Lung microvascular endothelial cell (primary cell): ENCODE data around the gene ZNF595. TPM values are rescaled to one million over a fixed set of nuclear protein-coding genes. Genes with fewer than 3 reads are reported as not detected.
A peak's percentile ranks its signal among the peaks of the same experiment; 100 is the strongest.
"Not testable (repeated sequence)": the region's sequence is repeated elsewhere in the genome, so short reads cannot be mapped to it uniquely, and the experiment has no call there.

ENCODE experiments used
- DNase-seq, 2 donors: peaks; one replicate each; pipeline versions ENCODE4 v3.0.0 to v3.0.0-alpha.2; 2010; ENCODE audit warnings: low read depth in 2 of 2
- total RNA-seq: library from RNA; depleted of rRNA; stranded (reverse); fragments of >200 nt; gene quantifications from 2 replicates; pipeline ENCODE4 v1.2.1, GENCODE V29; 2014

ZNF595 gene
- 3.9 and 10.7 TPM in 2 replicates for total RNA-seq

DNA sequence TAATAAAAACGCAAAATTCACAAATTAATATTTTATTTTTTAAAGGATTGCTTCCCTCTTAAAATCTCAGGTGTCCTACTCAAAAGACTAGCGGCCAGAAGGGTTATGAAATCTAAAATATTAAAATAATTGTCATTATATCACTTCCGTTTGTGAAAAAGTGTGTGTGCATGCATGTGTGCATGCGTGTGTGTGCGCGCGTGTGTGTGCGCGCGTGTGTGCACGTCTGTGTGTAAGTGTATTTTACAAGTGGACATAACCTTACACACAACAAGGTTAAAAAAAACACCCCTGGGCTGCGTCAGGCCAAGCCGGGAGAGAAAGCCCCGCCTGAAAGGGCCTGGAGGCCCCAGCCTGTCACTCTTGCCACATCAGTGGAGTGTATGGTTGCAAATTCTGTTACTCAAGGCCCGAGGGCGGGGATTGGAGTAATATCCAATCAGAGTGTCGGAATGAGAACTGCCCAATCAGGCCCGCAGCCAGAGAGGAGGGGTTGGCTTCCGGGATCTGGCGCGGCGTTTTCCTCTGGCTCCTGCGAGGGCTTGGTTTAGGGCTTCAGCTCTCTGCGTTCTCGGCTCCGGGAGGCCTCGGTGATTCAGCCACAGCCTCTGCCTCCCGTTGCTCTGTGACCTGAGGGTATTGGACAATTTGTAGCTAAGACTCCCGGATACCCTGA lies at the start of gene ZNF595:
Gene ZNF595, plus strand, starts transcription at position 518 of the 676 bp plus-strand sequence. CDS start 168 bp downstream, outside the sequence.
- not testable (repeated sequence) for DNase-seq

DNA sequence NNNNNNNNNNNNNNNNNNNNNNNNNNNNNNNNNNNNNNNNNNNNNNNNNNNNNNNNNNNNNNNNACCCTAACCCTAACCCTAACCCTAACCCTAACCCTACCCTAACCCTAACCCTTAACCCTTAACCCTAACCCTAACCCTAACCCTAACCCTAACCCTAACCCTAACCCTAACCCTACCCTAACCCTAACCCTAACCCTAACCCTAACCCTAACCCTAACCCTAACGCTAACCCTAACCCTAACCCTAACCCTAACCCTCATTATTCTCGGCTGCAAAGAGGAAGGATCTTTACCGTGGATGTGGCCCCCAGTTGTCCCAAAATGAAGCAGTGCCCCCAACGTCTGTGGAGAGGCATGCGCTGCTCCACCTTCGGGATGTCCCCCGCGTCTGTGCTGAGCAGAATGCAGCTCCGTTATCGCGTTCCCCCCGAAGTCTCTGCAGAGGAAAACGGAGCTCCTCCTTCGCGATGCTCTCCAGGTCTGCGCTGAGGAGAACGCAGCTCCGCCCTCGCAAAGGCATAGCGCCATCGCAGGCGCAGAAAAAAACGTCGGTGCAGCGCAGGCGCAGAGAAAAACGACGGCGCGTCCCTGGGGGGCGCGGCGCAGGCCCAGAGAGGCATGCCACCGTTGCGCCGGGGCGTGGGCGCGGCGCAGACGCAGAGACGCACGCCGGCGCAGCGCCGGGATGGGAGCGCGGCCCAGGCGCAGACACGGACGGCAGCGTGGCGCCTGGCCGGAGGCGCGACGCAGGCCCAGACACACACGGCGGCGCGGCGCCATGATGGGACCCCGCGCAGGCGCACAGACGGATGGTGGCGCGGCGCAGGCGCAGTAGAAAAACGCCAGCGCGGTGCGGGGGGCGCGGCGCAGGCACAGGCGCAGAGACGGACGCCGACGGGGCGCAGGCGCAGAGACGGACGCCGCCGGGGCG lies 42.9 kb upstream of the ZNF595 start:
- DNase-seq: peak in 1 of 2 donors; percentile 26

DNA sequence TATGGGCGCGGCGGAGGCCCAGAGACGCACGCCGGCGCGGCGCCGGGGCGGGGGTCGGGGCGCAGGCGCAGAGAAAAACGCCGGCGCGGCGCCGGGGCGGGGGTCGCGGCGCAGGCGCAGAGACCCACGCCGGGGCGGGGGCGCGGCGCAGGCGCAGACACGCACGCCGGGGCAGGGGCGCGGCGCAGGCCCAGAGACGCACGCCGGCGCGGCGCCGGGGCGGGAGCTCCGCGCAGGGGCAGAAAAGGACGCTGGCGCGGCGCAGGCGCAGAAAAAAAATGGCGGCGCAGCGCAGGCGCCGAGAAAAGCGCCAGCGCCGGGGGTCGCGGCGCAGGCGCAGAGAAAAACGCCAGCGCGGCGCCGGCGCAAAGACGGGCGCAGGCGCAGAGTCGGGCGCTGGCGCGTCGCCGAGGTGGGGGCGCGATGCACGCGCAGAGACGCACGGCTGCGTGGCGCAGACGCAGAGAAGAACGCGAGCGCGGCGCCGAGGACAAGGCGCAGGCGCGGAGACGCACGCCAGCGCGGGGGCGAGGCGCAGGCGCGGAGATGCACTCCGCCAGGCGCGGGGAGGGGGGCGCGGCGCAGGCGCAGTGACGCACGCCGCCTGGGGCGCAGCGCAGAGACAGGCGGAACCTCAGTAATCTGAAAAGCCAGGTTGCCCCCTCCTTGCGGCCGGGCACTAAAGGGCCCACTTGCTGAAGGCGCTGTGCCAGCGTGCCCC lies 41.9 kb upstream of the ZNF595 start:
- not testable (repeated sequence) for DNase-seq

DNA sequence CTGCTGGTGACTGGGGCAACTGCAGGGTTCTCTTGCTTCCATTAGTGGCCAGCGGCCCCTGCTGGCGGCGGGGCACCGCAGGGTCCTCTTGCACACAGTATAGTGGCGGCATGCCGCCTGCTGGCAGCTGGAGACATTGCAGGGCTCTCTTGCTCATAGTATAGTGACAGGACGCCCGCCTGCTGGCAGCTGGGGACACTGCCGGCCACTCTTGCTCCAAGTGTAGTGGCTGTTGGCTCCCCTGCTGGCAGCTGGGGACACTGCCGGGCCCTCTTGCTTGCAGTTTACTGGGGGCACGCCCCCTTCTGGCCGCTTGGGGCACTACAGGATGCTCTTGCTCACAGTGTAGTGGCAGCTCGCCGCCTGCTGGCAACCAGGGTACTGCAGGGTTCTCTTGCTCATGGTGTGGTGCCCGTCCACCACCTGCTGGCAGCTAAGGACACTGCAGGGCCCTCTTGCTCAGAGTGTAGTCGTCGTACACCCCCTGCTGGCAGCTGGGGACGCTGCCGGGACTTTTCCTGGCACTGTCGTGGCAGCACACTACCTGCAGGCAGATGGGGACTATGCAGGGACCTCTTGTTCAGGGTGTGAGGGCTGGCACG lies 41.2 kb upstream of the ZNF595 start:
- not testable (repeated sequence) for DNase-seq

DNA sequence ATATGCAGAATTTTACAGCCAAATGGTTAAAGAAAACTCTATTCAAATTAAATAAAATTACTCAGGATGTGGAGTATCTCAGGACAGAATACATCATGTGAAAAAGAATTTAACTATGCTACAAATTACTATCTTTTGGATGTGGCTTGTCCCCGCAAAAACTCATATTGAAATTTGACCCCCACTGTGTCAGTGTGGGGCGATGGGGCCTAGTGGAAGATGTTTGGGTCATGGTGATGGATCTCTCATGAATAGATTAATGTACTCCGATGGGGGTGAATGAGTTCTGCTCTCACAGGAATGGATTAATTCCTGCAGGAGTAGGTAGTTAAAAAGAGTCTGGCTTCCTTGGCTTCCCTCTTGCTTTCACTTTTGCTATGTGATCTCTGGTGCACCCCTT lies 35.0 kb upstream of the ZNF595 start:
- DNase-seq: not testable (repeated sequence)

- DNase-seq: not testable (repeated sequence)
These were observed 34.5 kb upstream of the ZNF595 start for GRCh38 chr4:18589-18988.

GRCh38 chr4:22882-23281 lies 30.2 kb upstream of the ZNF595 start:
- not testable (repeated sequence) for DNase-seq

DNA sequence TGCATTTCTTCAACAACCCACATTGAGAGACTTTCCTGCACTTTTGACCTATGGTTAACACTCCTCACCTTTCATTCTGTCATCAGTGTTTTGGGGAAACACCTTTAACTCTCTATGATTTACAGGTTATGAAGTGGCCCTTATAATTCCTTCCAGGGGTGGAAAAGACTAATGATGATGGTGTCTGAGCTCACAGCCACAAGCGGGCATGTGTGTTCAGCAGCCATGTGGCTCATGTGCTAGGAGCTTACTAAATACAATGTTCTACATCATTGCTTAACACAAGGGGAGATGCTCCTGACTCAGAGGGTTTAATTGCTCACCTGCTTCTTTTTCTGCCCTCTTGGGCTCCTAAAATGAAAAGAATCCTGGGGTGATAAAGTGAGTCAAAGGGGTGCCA lies 28.8 kb upstream of the ZNF595 start:
- DNase-seq: not testable (repeated sequence)

- not testable (repeated sequence) for DNase-seq
These were observed 25.6 kb upstream of the ZNF595 start for GRCh38 chr4:27501-27900.

DNA sequence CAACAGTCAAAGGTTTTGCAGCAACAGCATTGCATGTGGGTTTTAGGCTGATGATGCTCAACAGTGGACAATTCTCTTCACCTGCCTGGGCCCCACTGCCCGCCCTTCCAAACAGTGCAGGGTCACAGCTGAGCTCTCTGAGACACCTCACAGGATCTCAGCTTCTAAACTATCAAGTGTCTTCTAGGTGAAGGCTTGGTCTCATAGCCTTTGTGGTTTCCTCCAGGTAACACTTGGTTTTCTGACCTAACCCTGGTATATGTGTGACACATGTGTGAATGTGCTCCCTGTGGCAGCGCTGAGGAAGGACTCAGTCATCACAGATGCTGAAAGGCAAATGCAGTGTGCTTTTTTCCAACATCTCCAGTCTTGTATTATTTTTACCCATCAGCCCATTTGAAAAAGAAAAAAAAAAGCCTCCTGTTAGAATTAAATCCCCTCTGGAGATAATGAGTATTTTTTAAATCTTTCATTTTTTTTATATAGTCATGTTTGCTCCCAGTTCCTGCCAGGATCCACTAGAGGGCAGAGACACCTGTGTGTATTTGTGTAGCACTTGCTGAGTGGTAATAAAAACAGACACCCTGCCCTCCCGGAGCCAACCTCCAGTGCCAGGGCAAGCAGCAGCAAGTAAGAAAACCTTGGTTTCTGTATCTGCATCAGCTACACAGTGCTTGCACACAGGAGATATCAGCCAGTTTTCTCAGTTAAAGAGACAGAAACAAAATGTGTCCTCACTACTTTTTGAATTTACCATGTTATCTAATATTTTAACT lies 24.2 kb upstream of the ZNF595 start:
- not testable (repeated sequence) for DNase-seq

- not testable (repeated sequence) for DNase-seq
These were observed 19.8 kb upstream of the ZNF595 start for GRCh38 chr4:33314-33713.

GRCh38 chr4:36559-37415 lies 16.3 kb upstream of the ZNF595 start:
- not testable (repeated sequence) for DNase-seq

- not testable (repeated sequence) for DNase-seq
These were observed 14.9 kb upstream of the ZNF595 start for GRCh38 chr4:38202-38601.

DNA sequence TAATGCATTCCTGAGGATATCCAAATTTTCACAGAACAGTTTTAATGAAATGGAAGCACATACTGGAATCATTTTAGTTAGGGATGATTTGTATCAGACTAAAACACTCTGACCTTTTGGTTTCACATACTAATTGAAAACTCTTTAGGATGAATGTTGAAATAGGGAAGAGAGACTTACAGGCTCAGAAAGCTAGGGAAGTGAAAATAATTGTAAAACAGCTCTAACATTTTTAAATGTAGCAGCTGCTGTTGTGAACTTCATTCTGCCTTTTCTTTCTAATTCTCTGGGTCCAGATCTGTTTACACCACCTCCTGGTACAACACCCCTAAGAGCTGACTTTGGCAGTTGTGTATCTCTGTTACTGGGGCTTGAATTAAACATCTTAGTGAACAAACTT lies 9.7 kb upstream of the ZNF595 start:
- not testable (repeated sequence) for DNase-seq

DNA sequence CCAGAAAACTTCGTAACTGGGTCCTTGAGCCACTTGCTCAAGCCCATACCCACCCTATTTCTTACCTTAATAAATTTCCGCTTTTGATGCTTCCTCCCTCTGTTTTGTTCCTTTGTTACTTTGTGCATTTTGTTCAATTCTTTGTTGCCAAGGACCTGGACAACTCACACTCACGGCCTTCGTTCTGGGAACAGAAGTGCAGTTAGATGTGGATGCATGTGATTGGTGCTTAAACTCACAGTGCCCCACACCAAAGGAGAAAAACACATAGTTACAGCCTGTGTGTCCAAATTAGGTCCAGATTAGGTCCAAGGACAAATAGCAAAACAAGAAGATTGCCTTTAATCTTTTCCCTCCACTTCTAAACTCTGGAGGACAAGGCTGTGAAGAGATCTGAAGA lies 1.9 kb upstream of the ZNF595 start:
- DNase-seq: not testable (repeated sequence)

GRCh38 chr4:51655-52277 lies 1.4 kb upstream of the ZNF595 start:
- DNase-seq: not testable (repeated sequence)

DNA sequence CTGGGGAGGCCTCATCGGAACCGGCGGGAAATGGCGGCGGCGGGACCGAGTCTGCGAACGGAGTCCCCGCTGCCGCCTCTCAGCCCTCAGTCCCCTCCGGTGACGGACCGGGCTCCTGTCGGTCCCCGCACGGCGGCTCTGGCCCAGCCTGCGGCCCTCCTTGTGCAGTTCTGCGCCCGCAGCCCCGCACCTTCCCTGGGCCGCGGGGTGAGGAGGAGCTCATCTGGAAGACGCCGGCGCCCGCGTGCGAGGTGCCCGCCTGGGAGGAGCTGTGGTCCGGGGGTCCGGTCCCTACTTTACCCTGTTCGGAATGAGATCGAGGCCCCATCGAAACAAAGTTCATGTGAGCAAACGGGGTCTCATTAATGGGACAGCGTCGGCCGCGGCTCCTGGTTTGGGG lies 400 bp downstream of the ZNF595 start:
- not testable (repeated sequence) for DNase-seq

- not testable (repeated sequence) for DNase-seq
These were observed 11.6 kb downstream of the ZNF595 start for GRCh38 chr4:64733-65132.

GRCh38 chr4:71830-72229 lies 18.7 kb downstream of the ZNF595 start:
- DNase-seq: no peak
